Uterus (tissue), 2 donors: Measurements from ENCODE around the gene ALG14.

Experiments
- POLR2A ChIP-seq, 2 donors: fragments of 450-650 bp; IDR thresholded peaks; one replicate each; pipeline ENCODE4 v1.6.1; 2016; ENCODE audit warnings: antibody characterized with exemption in 2 of 2, mild to moderate bottlenecking in 1 of 2, moderate library complexity in 1 of 2
- TF ChIP-seq, protein P1 (sequence below), 4 experiments: fragments of 200-600 bp in 2 of 4; fragments of 450-650 bp in 2 of 4; sonication (generic) in 2 of 4; IDR thresholded peaks; one replicate each; pipeline ENCODE4 v1.5.1; 2016 to 2019; ENCODE audit warnings: antibody characterized with exemption in 4 of 4, mild to moderate bottlenecking in 2 of 4, moderate library complexity in 1 of 4

DNA sequence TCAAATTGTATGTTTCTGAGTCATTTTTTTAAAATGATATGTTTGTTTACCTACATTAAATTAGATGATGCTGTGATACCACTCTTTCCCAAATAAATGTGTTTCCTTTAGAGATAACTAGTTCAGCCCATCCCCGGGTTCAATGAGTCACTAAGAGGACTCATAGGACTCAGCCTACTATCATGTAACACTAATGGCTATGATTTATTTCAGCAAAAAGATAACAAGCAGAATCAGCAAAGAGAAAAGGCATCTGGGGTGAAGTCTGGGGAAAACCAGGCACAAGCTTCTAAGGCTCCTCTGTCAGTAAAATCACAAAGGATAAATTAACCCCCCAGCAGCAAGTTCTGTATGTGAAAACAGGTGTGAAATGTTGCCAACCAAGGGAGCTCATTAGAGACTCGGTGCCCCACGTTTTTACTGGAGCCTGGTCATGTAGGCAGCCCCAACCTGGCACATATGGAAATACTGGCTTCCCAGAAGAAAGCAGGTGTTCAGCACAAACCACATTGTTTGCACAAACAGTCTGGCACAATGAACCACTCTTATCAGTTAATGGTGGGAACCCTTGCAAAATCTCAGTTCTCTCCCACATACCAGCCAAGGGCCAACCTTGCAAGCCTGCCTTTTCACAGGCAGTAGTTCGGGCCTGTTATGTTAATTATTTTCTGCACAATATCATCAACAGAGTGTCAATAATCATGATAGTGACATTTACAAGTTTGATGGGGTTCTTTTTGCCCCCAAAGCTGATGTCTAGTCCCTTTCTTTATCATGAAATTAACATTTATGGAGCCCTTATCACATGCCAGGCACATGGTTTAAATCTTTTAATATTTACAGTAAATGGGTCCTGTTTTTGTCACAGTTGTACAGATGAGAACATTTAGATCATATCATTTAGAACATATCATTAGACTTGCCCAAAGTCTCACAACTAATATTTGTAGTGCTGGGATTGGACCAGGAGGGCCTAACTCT, 122.8 kb downstream of the ALG14 start:
- TF ChIP-seq, protein P1, sequence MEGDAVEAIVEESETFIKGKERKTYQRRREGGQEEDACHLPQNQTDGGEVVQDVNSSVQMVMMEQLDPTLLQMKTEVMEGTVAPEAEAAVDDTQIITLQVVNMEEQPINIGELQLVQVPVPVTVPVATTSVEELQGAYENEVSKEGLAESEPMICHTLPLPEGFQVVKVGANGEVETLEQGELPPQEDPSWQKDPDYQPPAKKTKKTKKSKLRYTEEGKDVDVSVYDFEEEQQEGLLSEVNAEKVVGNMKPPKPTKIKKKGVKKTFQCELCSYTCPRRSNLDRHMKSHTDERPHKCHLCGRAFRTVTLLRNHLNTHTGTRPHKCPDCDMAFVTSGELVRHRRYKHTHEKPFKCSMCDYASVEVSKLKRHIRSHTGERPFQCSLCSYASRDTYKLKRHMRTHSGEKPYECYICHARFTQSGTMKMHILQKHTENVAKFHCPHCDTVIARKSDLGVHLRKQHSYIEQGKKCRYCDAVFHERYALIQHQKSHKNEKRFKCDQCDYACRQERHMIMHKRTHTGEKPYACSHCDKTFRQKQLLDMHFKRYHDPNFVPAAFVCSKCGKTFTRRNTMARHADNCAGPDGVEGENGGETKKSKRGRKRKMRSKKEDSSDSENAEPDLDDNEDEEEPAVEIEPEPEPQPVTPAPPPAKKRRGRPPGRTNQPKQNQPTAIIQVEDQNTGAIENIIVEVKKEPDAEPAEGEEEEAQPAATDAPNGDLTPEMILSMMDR (IDR thresholded peaks at IDR 0.05), result no peak
- no peak for TF ChIP-seq POLR2A (IDR thresholded peaks at IDR 0.05)
